Measurements from ENCODE around the gene ANKRD9. TPM values are rescaled to one million over a fixed set of nuclear protein-coding genes. Genes with fewer than 3 reads are reported as not detected.

ANKRD9 gene
- total and polyA plus RNA-seq, 9 of the 15 experiments (the other 6 are each of a cell fraction or from before 2014, with no cell fraction given), result 0.04 to 32.9 (median 5.3) TPM

DNA sequence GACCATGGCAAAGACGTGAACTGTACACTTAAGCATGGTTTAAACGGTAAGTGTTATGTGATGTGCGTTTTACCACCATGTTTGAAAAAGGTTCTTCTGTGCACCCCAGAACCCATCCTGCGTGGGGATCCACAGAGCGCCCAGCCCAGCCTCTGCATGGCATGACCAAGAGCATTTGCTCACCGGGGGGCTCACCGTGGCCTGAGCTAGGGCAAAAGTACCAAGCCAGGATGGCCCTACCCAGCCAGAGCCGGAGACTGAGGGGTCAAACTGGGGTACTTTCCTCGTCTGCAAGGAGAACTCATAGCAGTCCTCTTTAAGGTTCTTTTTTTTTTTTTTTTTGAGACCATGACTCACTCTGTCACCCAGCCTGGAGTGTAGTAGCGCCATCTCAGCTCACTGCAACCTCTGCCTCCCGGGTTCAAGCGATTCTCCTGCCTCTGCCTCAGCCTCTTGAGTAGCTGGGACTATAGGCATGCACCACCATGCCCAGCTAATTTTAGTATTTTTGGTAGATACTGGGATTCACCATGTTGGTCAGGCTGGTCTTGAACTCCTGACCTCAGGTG, 16.4 kb upstream of the ANKRD9 start (continued):
- 0 out of 2 replicates have a peak, but pooled peaks have one; percentile 8 for TF ChIP-seq TOE1 (IDR thresholded peaks at IDR 0.05; ENCODE audit: borderline replicate concordance)
- no peak for TF ChIP-seq TOE1 (CRISPR knock-in tag; IDR thresholded peaks at IDR 0.05; ENCODE audit: borderline replicate concordance, low read depth)
- peak; percentile 71 for TF ChIP-seq FOSL1 (tag; conservative IDR thresholded peaks at IDR 0.05)
- no peak; the same call in 1 of the 2 replicates for TF ChIP-seq SMARCA4 (IDR thresholded peaks at IDR 0.05)
- TF ChIP-seq, protein P1, sequence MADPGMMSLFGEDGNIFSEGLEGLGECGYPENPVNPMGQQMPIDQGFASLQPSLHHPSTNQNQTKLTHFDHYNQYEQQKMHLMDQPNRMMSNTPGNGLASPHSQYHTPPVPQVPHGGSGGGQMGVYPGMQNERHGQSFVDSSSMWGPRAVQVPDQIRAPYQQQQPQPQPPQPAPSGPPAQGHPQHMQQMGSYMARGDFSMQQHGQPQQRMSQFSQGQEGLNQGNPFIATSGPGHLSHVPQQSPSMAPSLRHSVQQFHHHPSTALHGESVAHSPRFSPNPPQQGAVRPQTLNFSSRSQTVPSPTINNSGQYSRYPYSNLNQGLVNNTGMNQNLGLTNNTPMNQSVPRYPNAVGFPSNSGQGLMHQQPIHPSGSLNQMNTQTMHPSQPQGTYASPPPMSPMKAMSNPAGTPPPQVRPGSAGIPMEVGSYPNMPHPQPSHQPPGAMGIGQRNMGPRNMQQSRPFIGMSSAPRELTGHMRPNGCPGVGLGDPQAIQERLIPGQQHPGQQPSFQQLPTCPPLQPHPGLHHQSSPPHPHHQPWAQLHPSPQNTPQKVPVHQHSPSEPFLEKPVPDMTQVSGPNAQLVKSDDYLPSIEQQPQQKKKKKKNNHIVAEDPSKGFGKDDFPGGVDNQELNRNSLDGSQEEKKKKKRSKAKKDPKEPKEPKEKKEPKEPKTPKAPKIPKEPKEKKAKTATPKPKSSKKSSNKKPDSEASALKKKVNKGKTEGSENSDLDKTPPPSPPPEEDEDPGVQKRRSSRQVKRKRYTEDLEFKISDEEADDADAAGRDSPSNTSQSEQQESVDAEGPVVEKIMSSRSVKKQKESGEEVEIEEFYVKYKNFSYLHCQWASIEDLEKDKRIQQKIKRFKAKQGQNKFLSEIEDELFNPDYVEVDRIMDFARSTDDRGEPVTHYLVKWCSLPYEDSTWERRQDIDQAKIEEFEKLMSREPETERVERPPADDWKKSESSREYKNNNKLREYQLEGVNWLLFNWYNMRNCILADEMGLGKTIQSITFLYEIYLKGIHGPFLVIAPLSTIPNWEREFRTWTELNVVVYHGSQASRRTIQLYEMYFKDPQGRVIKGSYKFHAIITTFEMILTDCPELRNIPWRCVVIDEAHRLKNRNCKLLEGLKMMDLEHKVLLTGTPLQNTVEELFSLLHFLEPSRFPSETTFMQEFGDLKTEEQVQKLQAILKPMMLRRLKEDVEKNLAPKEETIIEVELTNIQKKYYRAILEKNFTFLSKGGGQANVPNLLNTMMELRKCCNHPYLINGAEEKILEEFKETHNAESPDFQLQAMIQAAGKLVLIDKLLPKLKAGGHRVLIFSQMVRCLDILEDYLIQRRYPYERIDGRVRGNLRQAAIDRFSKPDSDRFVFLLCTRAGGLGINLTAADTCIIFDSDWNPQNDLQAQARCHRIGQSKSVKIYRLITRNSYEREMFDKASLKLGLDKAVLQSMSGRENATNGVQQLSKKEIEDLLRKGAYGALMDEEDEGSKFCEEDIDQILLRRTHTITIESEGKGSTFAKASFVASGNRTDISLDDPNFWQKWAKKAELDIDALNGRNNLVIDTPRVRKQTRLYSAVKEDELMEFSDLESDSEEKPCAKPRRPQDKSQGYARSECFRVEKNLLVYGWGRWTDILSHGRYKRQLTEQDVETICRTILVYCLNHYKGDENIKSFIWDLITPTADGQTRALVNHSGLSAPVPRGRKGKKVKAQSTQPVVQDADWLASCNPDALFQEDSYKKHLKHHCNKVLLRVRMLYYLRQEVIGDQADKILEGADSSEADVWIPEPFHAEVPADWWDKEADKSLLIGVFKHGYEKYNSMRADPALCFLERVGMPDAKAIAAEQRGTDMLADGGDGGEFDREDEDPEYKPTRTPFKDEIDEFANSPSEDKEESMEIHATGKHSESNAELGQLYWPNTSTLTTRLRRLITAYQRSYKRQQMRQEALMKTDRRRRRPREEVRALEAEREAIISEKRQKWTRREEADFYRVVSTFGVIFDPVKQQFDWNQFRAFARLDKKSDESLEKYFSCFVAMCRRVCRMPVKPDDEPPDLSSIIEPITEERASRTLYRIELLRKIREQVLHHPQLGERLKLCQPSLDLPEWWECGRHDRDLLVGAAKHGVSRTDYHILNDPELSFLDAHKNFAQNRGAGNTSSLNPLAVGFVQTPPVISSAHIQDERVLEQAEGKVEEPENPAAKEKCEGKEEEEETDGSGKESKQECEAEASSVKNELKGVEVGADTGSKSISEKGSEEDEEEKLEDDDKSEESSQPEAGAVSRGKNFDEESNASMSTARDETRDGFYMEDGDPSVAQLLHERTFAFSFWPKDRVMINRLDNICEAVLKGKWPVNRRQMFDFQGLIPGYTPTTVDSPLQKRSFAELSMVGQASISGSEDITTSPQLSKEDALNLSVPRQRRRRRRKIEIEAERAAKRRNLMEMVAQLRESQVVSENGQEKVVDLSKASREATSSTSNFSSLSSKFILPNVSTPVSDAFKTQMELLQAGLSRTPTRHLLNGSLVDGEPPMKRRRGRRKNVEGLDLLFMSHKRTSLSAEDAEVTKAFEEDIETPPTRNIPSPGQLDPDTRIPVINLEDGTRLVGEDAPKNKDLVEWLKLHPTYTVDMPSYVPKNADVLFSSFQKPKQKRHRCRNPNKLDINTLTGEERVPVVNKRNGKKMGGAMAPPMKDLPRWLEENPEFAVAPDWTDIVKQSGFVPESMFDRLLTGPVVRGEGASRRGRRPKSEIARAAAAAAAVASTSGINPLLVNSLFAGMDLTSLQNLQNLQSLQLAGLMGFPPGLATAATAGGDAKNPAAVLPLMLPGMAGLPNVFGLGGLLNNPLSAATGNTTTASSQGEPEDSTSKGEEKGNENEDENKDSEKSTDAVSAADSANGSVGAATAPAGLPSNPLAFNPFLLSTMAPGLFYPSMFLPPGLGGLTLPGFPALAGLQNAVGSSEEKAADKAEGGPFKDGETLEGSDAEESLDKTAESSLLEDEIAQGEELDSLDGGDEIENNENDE (IDR thresholded peaks at IDR 0.05; ENCODE audit: low read depth, low read length), result no peak
- TF ChIP-seq STAG1 (CRISPR knock-in tag; IDR thresholded peaks at IDR 0.05; ENCODE audit: borderline replicate concordance), result no peak
- TF ChIP-seq SRSF9 (IDR thresholded peaks at IDR 0.05; ENCODE audit: borderline replicate concordance, low read depth, low read length), result no peak
- no peak for TF ChIP-seq ATF7 (IDR thresholded peaks at IDR 0.05)
- TF ChIP-seq, protein P2, sequence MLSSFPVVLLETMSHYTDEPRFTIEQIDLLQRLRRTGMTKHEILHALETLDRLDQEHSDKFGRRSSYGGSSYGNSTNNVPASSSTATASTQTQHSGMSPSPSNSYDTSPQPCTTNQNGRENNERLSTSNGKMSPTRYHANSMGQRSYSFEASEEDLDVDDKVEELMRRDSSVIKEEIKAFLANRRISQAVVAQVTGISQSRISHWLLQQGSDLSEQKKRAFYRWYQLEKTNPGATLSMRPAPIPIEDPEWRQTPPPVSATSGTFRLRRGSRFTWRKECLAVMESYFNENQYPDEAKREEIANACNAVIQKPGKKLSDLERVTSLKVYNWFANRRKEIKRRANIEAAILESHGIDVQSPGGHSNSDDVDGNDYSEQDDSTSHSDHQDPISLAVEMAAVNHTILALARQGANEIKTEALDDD (IDR thresholded peaks at IDR 0.05), result no peak
- TF ChIP-seq ZNF384 (IDR thresholded peaks at IDR 0.05; ENCODE audit: low read depth, low read length), result peak; percentile 86
- TF ChIP-seq, protein P3, sequence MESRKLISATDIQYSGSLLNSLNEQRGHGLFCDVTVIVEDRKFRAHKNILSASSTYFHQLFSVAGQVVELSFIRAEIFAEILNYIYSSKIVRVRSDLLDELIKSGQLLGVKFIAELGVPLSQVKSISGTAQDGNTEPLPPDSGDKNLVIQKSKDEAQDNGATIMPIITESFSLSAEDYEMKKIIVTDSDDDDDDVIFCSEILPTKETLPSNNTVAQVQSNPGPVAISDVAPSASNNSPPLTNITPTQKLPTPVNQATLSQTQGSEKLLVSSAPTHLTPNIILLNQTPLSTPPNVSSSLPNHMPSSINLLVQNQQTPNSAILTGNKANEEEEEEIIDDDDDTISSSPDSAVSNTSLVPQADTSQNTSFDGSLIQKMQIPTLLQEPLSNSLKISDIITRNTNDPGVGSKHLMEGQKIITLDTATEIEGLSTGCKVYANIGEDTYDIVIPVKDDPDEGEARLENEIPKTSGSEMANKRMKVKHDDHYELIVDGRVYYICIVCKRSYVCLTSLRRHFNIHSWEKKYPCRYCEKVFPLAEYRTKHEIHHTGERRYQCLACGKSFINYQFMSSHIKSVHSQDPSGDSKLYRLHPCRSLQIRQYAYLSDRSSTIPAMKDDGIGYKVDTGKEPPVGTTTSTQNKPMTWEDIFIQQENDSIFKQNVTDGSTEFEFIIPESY (CRISPR knock-in tag; IDR thresholded peaks at IDR 0.05), result peak; percentile 71
- TF ChIP-seq, protein P4, sequence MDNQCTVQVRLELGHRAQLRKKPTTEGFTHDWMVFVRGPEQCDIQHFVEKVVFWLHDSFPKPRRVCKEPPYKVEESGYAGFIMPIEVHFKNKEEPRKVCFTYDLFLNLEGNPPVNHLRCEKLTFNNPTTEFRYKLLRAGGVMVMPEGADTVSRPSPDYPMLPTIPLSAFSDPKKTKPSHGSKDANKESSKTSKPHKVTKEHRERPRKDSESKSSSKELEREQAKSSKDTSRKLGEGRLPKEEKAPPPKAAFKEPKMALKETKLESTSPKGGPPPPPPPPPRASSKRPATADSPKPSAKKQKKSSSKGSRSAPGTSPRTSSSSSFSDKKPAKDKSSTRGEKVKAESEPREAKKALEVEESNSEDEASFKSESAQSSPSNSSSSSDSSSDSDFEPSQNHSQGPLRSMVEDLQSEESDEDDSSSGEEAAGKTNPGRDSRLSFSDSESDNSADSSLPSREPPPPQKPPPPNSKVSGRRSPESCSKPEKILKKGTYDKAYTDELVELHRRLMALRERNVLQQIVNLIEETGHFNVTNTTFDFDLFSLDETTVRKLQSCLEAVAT (IDR thresholded peaks at IDR 0.05), result 0 out of 4 replicates have a peak, but pooled peaks of 1 of the 2 experiments have one; percentile 7
